Measurements from ENCODE around the gene HMCN2.

HMCN2 gene

GRCh38 chr9:130380920-130381469 is 115.4 kb downstream of the HMCN2 start:
- H3K4me3 ChIP-seq (ENCODE audit: low read depth, low read length), result no peak overlapping the region
- no peak for TF ChIP-seq CTCF (IDR thresholded peaks at IDR 0.05; ENCODE audit: low read depth, low read length, missing control alignments)
- DNase-seq (ENCODE audit: low read depth), result no peak

- H3K4me3 ChIP-seq (ENCODE audit: low read depth, low read length), result no peak overlapping the region
- DNase-seq (ENCODE audit: low read depth), result no peak
- no peak for TF ChIP-seq CTCF (IDR thresholded peaks at IDR 0.05; ENCODE audit: low read depth, low read length, missing control alignments)
Measured at GRCh38 chr9:130381660-130382059, 116.1 kb downstream of the HMCN2 start.

DNA sequence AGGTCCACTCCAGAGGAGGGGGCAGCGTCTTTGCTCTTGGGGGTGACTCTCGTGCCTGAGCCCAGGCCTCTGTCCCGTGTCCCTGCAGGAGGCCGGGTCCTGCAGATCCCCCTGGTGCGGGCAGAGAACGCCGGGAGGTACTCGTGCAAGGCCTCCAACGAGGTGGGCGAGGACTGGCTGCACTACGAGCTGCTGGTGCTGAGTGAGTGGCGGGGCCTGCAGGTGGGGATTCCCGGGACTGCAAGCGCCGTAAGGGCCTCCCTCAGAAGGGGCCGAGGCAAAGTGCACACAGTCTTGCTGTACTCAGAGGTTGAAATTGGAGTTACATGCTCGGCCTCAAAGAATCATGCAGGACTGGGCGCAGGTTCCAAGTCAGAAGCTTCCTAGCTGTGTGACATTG is 116.5 kb downstream of the HMCN2 start:
- no peak for DNase-seq (ENCODE audit: low read depth)
- no peak for TF ChIP-seq CTCF (IDR thresholded peaks at IDR 0.05; ENCODE audit: low read depth, low read length, missing control alignments)

DNA sequence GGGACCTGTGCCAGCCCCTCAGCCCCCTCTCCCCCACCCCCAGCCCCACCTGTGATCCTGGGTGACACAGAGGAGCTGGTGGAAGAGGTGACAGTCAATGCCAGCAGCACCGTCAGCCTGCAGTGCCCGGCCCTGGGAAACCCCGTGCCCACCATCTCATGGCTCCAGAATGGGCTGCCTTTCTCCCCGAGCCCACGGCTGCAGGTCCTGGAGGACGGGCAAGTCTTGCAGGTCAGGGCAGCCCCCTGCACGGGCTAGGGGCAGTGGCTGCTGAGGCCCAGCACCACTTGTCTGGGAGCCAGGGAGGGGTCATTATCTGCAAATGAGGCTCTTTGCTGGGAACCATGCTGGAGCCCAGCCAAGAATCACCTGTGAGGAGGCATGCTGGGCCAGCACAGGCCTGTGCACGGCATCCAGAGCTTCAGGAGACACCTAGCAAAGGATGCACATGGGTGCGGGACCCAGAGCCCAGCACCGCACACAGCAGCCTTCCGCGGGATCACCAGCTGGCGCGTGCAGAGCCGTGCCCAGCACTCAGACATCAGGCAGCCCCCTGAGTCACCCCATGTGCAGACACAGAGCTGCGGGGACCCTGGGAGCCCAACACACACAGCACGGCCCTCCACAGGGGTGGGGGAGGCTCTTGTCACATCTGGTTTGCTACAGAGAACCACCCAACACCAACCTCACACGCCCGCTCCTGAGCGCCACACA is 117.2 kb downstream of the HMCN2 start:
- DNase-seq (ENCODE audit: low read depth), result no peak
- TF ChIP-seq CTCF (IDR thresholded peaks at IDR 0.05; ENCODE audit: low read depth, low read length, missing control alignments), result no peak
- no peak overlapping the region for H3K4me3 ChIP-seq (ENCODE audit: low read depth, low read length)

More for the DNA sequence above, 116.5 kb downstream of the HMCN2 start:
- no peak overlapping the region for H3K4me3 ChIP-seq (ENCODE audit: low read depth, low read length)

DNA sequence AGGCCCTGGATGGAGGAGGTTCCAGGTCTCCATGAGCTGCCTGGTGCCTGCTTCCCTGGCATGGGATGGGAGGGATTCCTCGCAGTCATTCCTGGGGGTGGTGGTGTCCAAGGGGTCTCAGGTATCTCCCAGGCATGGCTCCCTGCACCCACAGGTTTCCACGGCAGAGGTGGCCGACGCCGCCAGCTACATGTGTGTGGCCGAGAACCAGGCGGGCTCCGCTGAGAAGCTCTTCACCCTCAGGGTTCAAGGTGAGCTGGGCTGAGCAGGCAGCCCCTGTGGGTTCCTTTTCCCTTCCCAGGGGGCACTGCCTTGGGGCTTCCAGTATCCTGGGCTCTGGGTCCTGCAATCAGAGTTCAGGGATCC is 117.8 kb downstream of the HMCN2 start:
- H3K4me3 ChIP-seq (ENCODE audit: low read depth, low read length), result no peak overlapping the region
- no peak for TF ChIP-seq CTCF (IDR thresholded peaks at IDR 0.05; ENCODE audit: low read depth, low read length, missing control alignments)
- no peak for DNase-seq (ENCODE audit: low read depth)

DNA sequence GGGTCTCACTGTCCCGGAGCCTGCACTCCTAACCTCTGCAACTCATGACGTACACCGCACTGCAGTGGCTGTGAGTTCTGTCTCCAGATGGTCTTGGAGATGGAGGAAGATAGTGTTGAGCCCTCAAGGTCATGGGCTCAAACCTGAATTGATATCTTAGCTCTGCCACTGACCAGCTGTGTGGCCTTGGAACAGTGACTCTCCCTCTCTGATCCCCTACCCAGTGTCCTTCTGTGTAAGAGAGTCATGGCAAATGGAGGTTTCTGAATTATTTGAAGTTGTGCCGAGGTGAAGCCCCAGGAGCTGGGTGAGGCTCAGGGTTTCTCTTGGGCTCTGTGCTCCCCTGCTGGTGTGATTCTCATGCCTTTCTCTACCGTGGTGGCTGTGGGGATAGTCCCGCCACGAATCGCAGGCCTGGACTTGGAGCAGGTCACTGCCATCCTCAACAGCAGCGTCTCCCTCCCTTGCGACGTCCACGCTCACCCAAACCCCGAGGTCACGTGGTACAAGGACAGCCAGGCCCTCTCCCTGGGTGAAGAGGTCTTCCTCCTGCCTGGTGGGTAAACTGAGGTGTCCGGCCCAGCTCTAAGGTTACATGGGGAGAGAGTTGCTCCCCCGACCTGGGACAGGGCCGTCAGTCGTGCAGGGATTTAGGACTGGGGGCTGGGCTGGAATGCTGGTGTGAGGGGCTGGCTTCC is 118.6 kb downstream of the HMCN2 start:
- no peak for TF ChIP-seq CTCF (IDR thresholded peaks at IDR 0.05; ENCODE audit: low read depth, low read length, missing control alignments)
- DNase-seq (ENCODE audit: low read depth), result no peak
- H3K4me3 ChIP-seq (ENCODE audit: low read depth, low read length), result no peak overlapping the region
